GM21528 (cell line): ENCODE results near the gene GSTM1.
A peak's percentile ranks its signal among the peaks of the same experiment; 100 is the strongest.

Experiments
- ATAC-seq: cut with Tn5 transposase; IDR thresholded peaks from one replicate; pipeline ENCODE4 v1.9.1; 2021; ENCODE audit warnings: mild to moderate bottlenecking, moderate library complexity; ENCODE audit not compliant: unreplicated experiment, low FRiP score

GSTM1 gene

GRCh38 chr1:109687641-109688499 is at the start of gene GSTM1:
GSTM1 (plus strand) TSS chr1:109687817; CDS start chr1:109687874, 57 bp downstream.
- peak; percentile 98 for ATAC-seq

DNA sequence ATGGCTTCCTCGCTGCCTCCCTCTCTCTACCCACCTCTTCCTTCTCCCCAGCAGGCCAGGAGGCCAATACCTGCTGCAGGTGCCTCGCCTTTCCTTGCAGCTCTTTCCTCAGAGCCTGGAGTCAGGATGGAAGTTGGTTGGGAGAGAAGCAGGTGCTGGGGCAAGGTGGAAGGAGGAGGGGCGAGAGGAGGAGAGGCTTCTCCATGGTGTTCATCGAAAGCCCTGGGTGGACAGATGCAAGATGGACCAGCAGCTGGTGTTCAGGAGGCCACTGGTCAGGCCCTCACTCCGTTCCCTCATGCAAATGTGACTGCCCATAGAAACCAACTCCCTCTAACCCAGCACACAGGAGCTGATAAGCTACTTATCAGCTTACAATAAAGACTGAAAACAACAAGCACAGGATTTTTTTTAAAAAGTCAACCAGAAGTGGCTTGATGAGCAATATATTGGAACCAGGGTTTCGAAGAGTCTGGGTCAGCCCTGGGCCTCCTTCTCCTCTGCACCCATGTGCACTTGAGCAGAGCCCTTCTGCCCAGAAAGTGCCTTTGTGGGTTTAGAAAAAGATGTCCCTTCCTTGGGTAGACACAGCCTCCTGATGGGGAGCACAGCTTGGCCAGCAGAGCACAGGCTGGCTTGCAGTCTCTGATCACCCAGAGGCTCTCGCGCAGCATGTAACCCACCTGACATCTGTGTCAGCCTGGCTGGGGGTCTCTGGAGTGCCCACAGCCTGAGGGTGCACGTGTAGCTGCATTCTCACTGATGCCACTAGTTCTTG is 48.4 kb upstream of the GSTM1 start:
- ATAC-seq = no peak

DNA sequence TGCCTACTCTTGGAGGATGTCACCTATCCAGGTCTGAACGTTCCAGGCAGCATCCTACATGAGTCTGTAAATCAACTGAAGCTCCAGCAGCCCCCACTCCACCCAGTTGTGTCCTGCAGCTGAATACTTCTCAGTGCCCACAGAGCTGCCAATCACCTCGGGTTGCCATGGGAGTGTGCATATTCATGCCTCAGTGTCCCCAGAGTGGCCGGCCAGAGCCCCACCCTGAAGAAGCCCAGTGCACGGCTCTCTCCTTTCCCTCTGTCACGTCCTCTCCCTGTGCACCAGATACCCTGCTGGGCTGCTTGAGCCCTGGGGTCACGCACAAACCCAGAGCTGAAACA is 47.8 kb upstream of the GSTM1 start:
- ATAC-seq = no peak

DNA sequence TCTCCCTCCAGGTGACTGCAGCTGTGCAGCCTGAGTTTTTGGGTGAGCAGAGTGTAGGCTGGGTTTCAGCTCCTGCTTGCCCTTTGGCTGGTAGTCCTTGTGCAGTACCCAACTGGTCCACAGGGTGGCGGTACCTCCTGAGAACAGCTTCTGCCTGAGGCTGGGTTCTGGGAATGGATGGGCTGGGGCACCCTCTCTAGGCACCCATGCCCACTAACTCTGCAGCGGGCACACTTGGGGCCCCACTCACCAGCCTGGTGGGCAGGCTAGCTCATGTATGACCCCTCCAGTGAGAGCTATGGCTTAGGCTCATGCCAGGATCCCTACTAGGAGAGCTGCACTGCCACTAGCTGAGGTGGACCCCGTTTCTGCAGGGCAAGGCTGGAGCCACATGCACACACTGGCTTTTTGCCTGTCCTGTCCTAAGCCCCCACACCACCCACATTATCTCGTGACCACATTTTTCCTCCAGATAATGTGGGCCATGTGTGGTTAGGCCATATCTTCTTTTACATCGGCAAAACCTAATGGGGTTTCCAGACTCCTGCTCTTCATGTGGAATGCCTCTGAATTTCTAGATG is 47.2 kb upstream of the GSTM1 start:
- ATAC-seq = no peak

- ATAC-seq = no peak
Observed at GRCh38 chr1:109641078-109641740, 46.4 kb upstream of the GSTM1 start.

DNA sequence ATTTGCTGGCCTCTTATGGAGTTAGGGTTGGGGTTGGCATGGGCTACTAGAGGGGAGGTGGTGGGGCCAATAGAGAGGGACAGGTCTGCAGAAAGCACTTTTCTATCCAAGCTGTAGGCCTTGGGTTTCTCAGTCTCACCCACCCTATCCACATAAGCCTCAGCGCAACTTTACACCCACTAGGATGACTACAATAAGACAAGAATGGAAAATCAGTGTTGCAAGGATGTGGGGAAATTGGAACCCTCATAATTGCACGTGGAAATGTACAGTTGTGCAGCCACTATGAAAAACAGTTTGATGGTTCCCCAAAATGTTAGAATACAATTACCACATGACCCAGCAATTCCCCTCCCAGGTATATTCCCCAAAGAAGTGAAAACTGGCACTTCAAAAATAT is 45.8 kb upstream of the GSTM1 start:
- ATAC-seq = no peak

DNA sequence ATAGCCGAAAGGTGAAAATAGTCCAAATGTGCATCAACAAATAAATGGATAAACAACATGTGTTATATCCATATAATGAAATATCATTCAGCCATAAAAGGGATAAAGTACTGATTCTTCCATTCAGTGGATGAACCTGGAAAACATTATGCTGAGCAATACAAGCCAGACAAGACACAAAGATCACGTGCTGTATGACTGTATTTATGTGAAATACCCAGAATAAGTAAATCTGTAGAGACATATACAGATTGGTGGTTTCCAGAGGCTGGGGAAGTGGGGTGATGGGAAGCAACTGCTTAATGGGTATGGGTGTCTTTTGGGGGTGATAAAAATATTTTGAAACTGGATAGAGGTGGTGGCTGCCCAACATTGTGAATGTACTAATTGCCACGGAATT is 45.0 kb upstream of the GSTM1 start:
- ATAC-seq = no peak

GRCh38 chr1:109643385-109644230 is 44.0 kb upstream of the GSTM1 start:
- ATAC-seq = peak; percentile 68

DNA sequence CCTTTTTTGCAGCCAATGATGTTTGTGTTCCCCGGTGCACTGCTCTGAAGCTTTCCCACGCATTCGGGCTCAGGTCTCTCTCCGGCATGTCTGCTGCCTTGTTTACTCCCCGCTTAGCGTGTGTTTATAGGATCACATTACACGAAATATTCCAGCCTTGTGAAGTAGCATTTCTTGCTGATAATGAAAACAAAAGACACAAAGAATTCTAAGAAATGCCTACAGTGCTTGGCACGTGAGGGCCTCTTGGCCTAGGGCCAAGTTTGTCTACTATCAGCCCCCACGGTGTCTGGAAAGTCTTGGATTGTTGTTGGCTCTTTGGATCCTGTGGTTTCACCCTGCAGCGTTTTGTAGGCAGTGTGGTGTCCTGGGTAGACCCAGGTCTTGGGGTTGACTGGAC is 42.9 kb upstream of the GSTM1 start:
- no peak for ATAC-seq

DNA sequence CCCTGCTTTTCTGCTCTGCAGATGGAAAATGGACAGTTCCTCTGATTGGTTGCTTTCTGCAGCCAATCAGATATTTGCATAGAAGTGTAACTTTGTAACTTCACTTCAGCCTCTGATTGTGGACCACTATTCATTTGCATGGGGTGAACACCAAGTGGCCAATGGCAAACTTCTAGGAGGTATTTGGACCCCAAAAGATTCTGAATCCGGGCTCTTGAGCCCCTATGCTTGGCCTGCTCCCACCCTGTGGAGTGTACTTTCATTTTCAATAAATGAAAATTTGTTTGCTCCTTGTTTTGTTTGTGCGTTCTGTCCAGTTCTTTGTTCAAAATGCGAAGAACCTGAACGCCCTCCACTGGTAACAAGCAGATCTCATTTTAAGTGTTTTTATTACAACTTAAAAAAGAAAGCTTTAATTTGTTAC is 38.1 kb upstream of the GSTM1 start:
- ATAC-seq = no peak

DNA sequence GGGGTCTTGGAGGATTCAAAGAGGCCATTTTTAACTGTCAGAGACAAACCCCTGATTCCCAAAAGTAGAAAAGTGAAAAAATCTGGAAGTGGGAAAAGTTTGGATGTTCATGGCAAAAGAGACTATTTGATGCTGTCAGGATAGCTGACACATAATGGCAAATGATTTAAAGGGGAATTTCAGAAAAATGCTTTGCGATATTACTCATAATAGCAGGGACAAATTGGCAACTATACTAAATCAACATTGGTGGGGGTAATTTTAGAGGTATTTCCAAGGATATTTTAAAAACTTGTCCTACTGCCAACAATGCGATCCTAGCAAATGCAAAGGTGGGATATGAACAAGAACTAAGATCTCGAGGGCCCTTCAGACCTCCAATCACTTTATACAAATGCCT is 37.0 kb upstream of the GSTM1 start:
- ATAC-seq = no peak

- no peak for ATAC-seq
Observed at GRCh38 chr1:109652402-109652801, 35.2 kb upstream of the GSTM1 start.

DNA sequence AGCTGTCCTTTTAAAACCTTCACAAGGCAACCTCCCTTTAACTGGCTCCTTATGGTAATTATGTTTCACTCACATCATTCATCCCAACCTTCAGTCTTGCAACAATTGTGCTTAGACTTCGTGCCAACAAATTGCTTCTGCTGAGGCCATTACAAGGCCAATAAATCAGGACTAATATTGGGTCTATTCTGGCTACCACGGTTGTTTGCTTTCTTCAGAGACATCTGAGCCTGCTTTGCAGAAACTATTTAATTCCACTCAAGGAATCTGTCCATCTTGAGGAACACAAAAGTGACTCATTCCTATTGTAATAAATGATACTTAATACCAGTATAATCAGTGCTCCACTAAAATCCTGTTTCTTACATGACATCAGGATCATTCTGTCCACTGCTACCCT is 34.3 kb upstream of the GSTM1 start:
- ATAC-seq = no peak

- ATAC-seq = no peak
Observed at GRCh38 chr1:109654519-109654918, 33.1 kb upstream of the GSTM1 start.

DNA sequence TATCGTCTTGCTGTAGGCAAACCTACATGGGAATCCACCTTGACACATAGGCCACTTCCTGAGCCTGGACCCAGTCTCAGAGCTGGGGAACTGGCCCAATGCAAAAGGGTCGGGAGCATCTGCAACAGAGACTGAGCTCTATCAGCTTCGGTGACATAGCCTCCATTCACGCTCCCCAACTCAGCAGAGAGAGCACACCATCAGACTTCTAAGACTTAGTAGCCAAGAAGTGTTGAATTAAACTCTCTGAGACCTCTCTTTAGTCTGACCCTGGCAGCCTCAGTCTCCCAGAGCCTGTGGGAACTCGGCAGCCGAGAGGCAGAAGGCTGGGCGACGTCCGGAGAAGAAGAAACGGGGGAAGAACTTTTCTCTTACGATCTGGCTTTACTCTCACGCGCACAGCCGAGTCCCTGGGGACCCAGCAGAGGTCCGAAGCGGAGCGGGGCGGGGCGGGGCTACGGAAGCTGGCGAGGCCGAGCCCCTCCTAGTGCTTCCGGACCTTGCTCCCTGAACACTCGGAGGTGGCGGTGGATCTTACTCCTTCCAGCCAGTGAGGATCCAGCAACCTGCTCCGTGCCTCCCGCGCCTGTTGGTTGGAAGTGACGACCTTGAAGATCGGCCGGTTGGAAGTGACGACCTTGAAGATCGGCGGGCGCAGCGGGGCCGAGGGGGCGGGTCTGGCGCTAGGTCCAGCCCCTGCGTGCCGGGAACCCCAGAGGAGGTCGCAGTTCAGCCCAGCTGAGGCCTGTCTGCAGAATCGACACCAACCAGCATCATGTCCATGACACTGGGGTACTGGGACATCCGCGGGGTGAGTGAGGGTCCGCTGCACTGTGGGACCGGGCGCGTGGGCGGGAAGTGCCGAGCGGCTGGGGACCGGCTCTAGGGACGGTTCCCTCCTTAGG is 31.8 kb upstream of the GSTM1 start, which contains the start of gene GSTM4:
TSS of gene GSTM4 (plus strand) at position 485 of the 905 bp plus-strand sequence. CDS start at position 776, 291 bp downstream.
- ATAC-seq = peak; percentile 93

GRCh38 chr1:109657395-109657794 is 30.2 kb upstream of the GSTM1 start:
- ATAC-seq = no peak

DNA sequence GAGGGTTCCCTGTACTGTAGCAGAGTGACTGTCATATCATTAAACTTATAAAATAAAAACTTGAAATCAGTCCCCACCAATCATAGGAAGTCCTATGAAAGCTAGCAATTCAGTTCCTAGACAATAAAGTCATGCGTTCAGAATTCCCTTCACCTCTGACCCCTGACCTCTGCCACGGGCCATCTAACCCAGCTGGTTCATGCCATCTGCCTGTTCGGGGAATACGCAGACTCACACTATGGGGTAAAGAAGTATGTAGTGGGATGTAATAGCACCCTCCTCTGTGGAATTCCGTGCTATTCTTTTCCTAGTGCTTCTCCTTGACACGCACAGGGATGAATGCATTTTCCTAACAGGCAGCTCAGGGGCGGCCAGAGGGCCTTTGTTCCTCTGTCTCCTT is 29.6 kb upstream of the GSTM1 start:
- no peak for ATAC-seq

DNA sequence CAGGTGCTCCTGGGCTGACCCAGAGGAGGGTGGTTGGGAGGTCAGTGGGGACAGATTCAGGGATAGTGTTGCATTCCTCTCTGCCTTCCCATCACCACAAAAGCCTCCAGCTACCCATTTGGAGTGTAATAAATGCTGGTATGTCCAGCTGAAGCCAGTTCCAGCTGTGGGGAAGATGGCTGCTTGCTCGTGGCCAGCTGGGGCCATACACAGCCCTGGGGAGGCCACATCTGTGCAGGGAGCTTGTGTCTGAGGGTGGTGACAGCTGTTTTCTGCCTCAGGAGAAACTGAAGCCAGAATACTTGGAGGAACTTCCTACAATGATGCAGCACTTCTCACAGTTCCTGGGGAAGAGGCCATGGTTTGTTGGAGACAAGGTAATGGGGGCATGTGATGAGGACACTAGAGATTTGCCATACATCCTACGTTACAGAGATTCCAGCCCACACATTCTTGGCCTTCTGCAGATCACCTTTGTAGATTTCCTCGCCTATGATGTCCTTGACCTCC is 29.0 kb upstream of the GSTM1 start:
- ATAC-seq = no peak

DNA sequence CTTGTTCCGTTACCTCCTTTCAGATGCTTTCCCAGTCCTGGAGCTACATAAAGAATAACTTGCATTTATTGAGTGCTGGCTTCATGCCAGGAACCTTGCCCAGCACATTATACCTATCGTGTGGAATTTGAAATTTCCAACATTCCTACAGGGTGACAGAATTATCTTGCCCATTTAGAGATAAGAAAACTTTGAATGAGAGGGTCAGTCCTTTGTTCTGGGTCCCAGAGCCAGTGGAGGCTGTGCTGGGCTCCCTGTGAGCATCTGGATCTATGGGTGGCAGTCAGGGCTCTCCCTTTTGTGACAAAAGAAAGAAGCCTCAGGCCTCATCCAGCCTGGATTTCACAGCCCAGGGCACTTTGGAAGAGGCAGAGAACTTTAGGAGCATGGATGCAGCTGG is 28.5 kb upstream of the GSTM1 start:
- no peak for ATAC-seq
